Suppressor macrophage (primary cell): Measurements from ENCODE around the gene CPSF4L.
"Not testable (repeated sequence)": the region's sequence is repeated elsewhere in the genome, so short reads cannot be mapped to it uniquely, and the experiment has no call there.

Experiments used
- DNase-seq, 4 experiments: peaks; one replicate each; pipeline ENCODE4 v3.0.0-alpha.2; 2020 to 2022
- total RNA-seq, 17 experiments: gene quantifications; one replicate each; lab custom pipeline; 2026; ENCODE audit warnings: mixed read lengths in 6 of 17, inconsistent platforms in 3 of 17; lab: John Stamatoyannopoulos, UW

Gene CPSF4L
- total RNA-seq, result 0 to 0.88 (median 0) reads per million in 17 experiments

- no peak for DNase-seq
These were observed at the start of gene CPSF4L for GRCh38 chr17:73261617-73261951. Gene CPSF4L (minus strand): TSS chr17:73261880. CDS start chr17:73261818, 62 bp downstream.

GRCh38 chr17:73311428-73311780 lies 49.7 kb upstream of the CPSF4L start:
- DNase-seq, result peak in 1 of 4 experiments; percentile 22

- peak; percentile 30 to 54 (median 50) for DNase-seq
These were observed 48.3 kb upstream of the CPSF4L start for GRCh38 chr17:73309727-73310596.

GRCh38 chr17:73308959-73309358 lies 47.3 kb upstream of the CPSF4L start:
- not testable (repeated sequence) for DNase-seq

GRCh38 chr17:73308017-73308823 lies 46.5 kb upstream of the CPSF4L start:
- DNase-seq, result peak; percentile 52 to 78 (median 62)

- DNase-seq, result no peak
These were observed 45.5 kb upstream of the CPSF4L start for GRCh38 chr17:73307130-73307529.

GRCh38 chr17:73305845-73306836 lies 44.5 kb upstream of the CPSF4L start:
- no peak for DNase-seq

- DNase-seq, result peak; percentile 38 to 63 (median 54)
These were observed 43.5 kb upstream of the CPSF4L start for GRCh38 chr17:73304971-73305812.

- no peak for DNase-seq
These were observed 42.8 kb upstream of the CPSF4L start for GRCh38 chr17:73304438-73304837.

GRCh38 chr17:73302189-73302588 lies 40.5 kb upstream of the CPSF4L start:
- no peak for DNase-seq

- no peak for DNase-seq
These were observed 39.7 kb upstream of the CPSF4L start for GRCh38 chr17:73301369-73301768.

GRCh38 chr17:73300392-73300791 lies 38.7 kb upstream of the CPSF4L start:
- DNase-seq, result no peak

GRCh38 chr17:73297934-73298861 lies 36.5 kb upstream of the CPSF4L start:
- peak in 3 of 4 experiments; percentile 55 to 71 (median 66) for DNase-seq

GRCh38 chr17:73293480-73293911 lies 31.8 kb upstream of the CPSF4L start:
- no peak for DNase-seq

GRCh38 chr17:73293031-73293430 lies 31.4 kb upstream of the CPSF4L start:
- no peak for DNase-seq

GRCh38 chr17:73292031-73292531 lies 30.4 kb upstream of the CPSF4L start:
- DNase-seq, result peak in 1 of 4 experiments; percentile 21

GRCh38 chr17:73291260-73291801 lies 29.7 kb upstream of the CPSF4L start:
- DNase-seq, result peak; percentile 81 to 90 (median 89)

GRCh38 chr17:73290399-73291259 lies 28.9 kb upstream of the CPSF4L start:
- DNase-seq, result no peak
